Neural progenitor cell (in vitro differentiated cells): ENCODE data around the gene RAG1. TPM values are rescaled to one million over a fixed set of nuclear protein-coding genes. Genes with fewer than 3 reads are reported as not detected.

ENCODE experiments used
- DNase-seq: peaks from one replicate; pipeline ENCODE4 v3.0.0-alpha.2; 2016; ENCODE audit warnings: low spot score
- H2AFZ ChIP-seq: fragments of 200-600 bp; sonication (generic); replicated peaks from 2 replicates; pipeline ENCODE4 v1.6.1; 2016; ENCODE audit warnings: antibody characterized with exemption
- H3F3A ChIP-seq: fragments of 200-600 bp; sonication (generic); 2 replicates; pipeline ENCODE4 v1.6.1; 2016; ENCODE audit warnings: antibody characterized with exemption, low read depth
- H3K27ac ChIP-seq: fragments of 200-600 bp; sonication (generic); 2 replicates; pipeline ENCODE4 v1.5.1; 2016; ENCODE audit warnings: mild to moderate bottlenecking
- H3K27me3 ChIP-seq: fragments of 200-600 bp; sonication (generic); 2 replicates; pipeline ENCODE4 v1.6.1; 2016; ENCODE audit warnings: mild to moderate bottlenecking, moderate library complexity
- H3K36me3 ChIP-seq: fragments of 200-600 bp; sonication (generic); 2 replicates; pipeline ENCODE4 v1.5.1; 2016
- H3K4me1 ChIP-seq: fragments of 200-600 bp; sonication (generic); 2 replicates; pipeline ENCODE4 v1.6.1; 2016; ENCODE audit warnings: mixed run types
- H3K4me2 ChIP-seq: fragments of 200-600 bp; sonication (generic); 2 replicates; pipeline ENCODE4 v1.6.1; 2016
- H3K4me3 ChIP-seq: fragments of 200-600 bp; sonication (generic); 2 replicates; pipeline ENCODE4 v1.5.1; 2016
- H3K79me2 ChIP-seq: fragments of 200-600 bp; sonication (generic); 2 replicates; pipeline ENCODE4 v1.6.1; 2016; ENCODE audit warnings: low read depth
- H3K9ac ChIP-seq: fragments of 200-600 bp; sonication (generic); 2 replicates; pipeline ENCODE4 v1.6.1; 2016
- H3K9me3 ChIP-seq: fragments of 200-600 bp; sonication (generic); 2 replicates; pipeline ENCODE4 v1.5.1; 2016; ENCODE audit warnings: low read depth
- H4K20me1 ChIP-seq: fragments of 200-600 bp; sonication (generic); 2 replicates; pipeline ENCODE4 v1.6.1; 2016; ENCODE audit warnings: low read depth
- H3K27ac Mint-ChIP-seq: 3 replicates; pipeline ENCODE4 v1.8.0; 2021; ENCODE audit warnings: mixed read lengths
- H3K27me3 Mint-ChIP-seq: 2 replicates; pipeline ENCODE4 v1.8.0; 2022; ENCODE audit warnings: low read depth, mild to moderate bottlenecking, inconsistent platforms, moderate library complexity, mixed read lengths; ENCODE audit not compliant: insufficient read depth
- H3K36me3 Mint-ChIP-seq: 3 replicates; pipeline ENCODE4 v1.8.0; 2021; ENCODE audit warnings: mixed read lengths
- H3K4me1 Mint-ChIP-seq: 3 replicates; pipeline ENCODE4 v1.8.0; 2021; ENCODE audit warnings: mixed read lengths
- H3K4me3 Mint-ChIP-seq: 3 replicates; pipeline ENCODE4 v1.8.0; 2021; ENCODE audit warnings: mild to moderate bottlenecking, moderate library complexity, mixed read lengths
- H3K9me3 Mint-ChIP-seq: 3 replicates; pipeline ENCODE4 v1.8.0; 2020; ENCODE audit warnings: mixed read lengths
- EZH2 ChIP-seq: fragments of 200-600 bp; sonication (generic); IDR thresholded peaks from 2 replicates; pipeline ENCODE4 v1.6.1; 2017; ENCODE audit warnings: antibody characterized with exemption, mild to moderate bottlenecking, moderate library complexity
- EZH2phosphoT487 ChIP-seq: fragments of 200-600 bp; sonication (generic); IDR thresholded peaks from 2 replicates; pipeline ENCODE4 v1.6.1; 2017; ENCODE audit warnings: antibody characterized with exemption
- total RNA-seq: library from RNA; depleted of rRNA; stranded (reverse); fragments of >200 nt; gene quantifications from 2 replicates; pipeline ENCODE4 v1.2.3, GENCODE V29; 2015; ENCODE audit warnings: low replicate concordance
- TF ChIP-seq, protein P1 (sequence below): fragments of 200-600 bp; sonication (generic); IDR thresholded peaks from 2 replicates; pipeline ENCODE4 v1.5.1; 2017; ENCODE audit warnings: antibody characterized with exemption, mild to moderate bottlenecking

Gene RAG1
- total RNA-seq, 1 donor from 2014 or later = 0.84 TPM

GRCh38 chr11:36577373-36577772 is 9.6 kb downstream of the RAG1 start:
- Mint-ChIP-seq H3K4me3 (no peak overlapping the region), H3K27ac (no peak overlapping the region), H3K27me3 (peaks cover 5% of the 10 kb centered on the region), H3K36me3 (no peaks in the 10 kb centered on the region), H3K9me3 (peaks cover 7% of the 10 kb centered on the region), H3K4me1 (no peaks in the 10 kb centered on the region)
- no peaks in the 10 kb centered on the region for H3F3A ChIP-seq
- H4K20me1 ChIP-seq = no peaks in the 10 kb centered on the region
- H3K79me2 ChIP-seq = no peaks in the 10 kb centered on the region
- H3K4me1 ChIP-seq = no peaks in the 10 kb centered on the region
- H3K27ac ChIP-seq = no peak overlapping the region
- H2AFZ ChIP-seq = no peak overlapping the region
- no peak overlapping the region for H3K4me2 ChIP-seq
- no peaks in the 10 kb centered on the region for H3K9me3 ChIP-seq
- no peaks in the 10 kb centered on the region for H3K27me3 ChIP-seq
- H3K36me3 ChIP-seq = no peaks in the 10 kb centered on the region
- H3K4me3 ChIP-seq = no peak overlapping the region
- no peak for DNase-seq
- no peak overlapping the region for H3K9ac ChIP-seq
- TF ChIP-seq EZH2phosphoT487 (no peak), EZH2 (no peak)
- TF ChIP-seq, protein P1, sequence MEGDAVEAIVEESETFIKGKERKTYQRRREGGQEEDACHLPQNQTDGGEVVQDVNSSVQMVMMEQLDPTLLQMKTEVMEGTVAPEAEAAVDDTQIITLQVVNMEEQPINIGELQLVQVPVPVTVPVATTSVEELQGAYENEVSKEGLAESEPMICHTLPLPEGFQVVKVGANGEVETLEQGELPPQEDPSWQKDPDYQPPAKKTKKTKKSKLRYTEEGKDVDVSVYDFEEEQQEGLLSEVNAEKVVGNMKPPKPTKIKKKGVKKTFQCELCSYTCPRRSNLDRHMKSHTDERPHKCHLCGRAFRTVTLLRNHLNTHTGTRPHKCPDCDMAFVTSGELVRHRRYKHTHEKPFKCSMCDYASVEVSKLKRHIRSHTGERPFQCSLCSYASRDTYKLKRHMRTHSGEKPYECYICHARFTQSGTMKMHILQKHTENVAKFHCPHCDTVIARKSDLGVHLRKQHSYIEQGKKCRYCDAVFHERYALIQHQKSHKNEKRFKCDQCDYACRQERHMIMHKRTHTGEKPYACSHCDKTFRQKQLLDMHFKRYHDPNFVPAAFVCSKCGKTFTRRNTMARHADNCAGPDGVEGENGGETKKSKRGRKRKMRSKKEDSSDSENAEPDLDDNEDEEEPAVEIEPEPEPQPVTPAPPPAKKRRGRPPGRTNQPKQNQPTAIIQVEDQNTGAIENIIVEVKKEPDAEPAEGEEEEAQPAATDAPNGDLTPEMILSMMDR = no peak

DNA sequence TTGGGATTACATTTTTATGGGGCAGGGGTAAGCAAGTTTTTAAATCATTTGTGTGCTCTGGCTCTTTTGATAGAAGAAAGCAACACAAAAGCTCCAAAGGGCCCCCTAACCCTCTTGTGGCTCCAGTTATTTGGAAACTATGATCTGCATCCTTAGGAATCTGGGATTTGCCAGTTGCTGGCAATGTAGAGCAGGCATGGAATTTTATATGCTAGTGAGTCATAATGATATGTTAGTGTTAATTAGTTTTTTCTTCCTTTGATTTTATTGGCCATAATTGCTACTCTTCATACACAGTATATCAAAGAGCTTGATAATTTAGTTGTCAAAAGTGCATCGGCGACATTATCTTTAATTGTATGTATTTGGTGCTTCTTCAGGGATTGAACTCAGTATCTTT is 10.1 kb downstream of the RAG1 start:
- Histone ChIP-seq H4K20me1 (no peaks in the 10 kb centered on the region), H3F3A (no peaks in the 10 kb centered on the region), H2AFZ (no peak overlapping the region), H3K4me3 (no peak overlapping the region), H3K79me2 (no peaks in the 10 kb centered on the region), H3K36me3 (no peaks in the 10 kb centered on the region), H3K9ac (no peak overlapping the region), H3K9me3 (no peaks in the 10 kb centered on the region), H3K4me1 (no peaks in the 10 kb centered on the region), H3K4me2 (no peak overlapping the region), H3K27me3 (no peaks in the 10 kb centered on the region), H3K27ac (no peak overlapping the region)
- peaks cover 7% of the 10 kb centered on the region for H3K9me3 Mint-ChIP-seq
- no peak overlapping the region for H3K27ac Mint-ChIP-seq
- H3K4me3 Mint-ChIP-seq = no peak overlapping the region
- H3K4me1 Mint-ChIP-seq = no peaks in the 10 kb centered on the region
- DNase-seq = no peak
- no peak for TF ChIP-seq EZH2
- H3K36me3 Mint-ChIP-seq = no peaks in the 10 kb centered on the region
- H3K27me3 Mint-ChIP-seq = peaks cover 5% of the 10 kb centered on the region

GRCh38 chr11:36578458-36578857 is 10.7 kb downstream of the RAG1 start:
- H3K4me3 ChIP-seq = no peak overlapping the region
- Mint-ChIP-seq H3K36me3 (no peaks in the 10 kb centered on the region), H3K27ac (no peak overlapping the region), H3K4me1 (no peaks in the 10 kb centered on the region), H3K27me3 (peaks cover 5% of the 10 kb centered on the region), H3K9me3 (peaks cover 7% of the 10 kb centered on the region), H3K4me3 (no peak overlapping the region)
- H3K27me3 ChIP-seq = no peaks in the 10 kb centered on the region
- H3F3A ChIP-seq = no peaks in the 10 kb centered on the region
- no peaks in the 10 kb centered on the region for H3K36me3 ChIP-seq
- no peak overlapping the region for H3K9ac ChIP-seq
- H3K9me3 ChIP-seq = no peaks in the 10 kb centered on the region
- H3K27ac ChIP-seq = no peak overlapping the region
- no peaks in the 10 kb centered on the region for H3K79me2 ChIP-seq
- DNase-seq = no peak
- H4K20me1 ChIP-seq = no peaks in the 10 kb centered on the region
- TF ChIP-seq, protein P1 = no peak
- no peak for TF ChIP-seq EZH2
- no peak for TF ChIP-seq EZH2phosphoT487
- H3K4me1 ChIP-seq = no peaks in the 10 kb centered on the region
- no peak overlapping the region for H3K4me2 ChIP-seq
- no peak overlapping the region for H2AFZ ChIP-seq

- peaks cover 7% of the 10 kb centered on the region for H3K9me3 Mint-ChIP-seq
- Histone ChIP-seq H3K27ac (no peak overlapping the region), H3K36me3 (no peaks in the 10 kb centered on the region), H3K4me3 (no peak overlapping the region), H2AFZ (no peak overlapping the region), H3K27me3 (peaks cover 26% of the 10 kb centered on the region), H3K79me2 (no peaks in the 10 kb centered on the region), H3F3A (no peaks in the 10 kb centered on the region), H3K9ac (no peak overlapping the region), H3K4me2 (no peak overlapping the region), H3K4me1 (no peaks in the 10 kb centered on the region), H3K9me3 (no peaks in the 10 kb centered on the region), H4K20me1 (no peaks in the 10 kb centered on the region)
- no peaks in the 10 kb centered on the region for H3K4me1 Mint-ChIP-seq
- H3K27me3 Mint-ChIP-seq = no peaks in the 10 kb centered on the region
- no peaks in the 10 kb centered on the region for H3K36me3 Mint-ChIP-seq
- TF ChIP-seq EZH2phosphoT487 (no peak), EZH2 (no peak)
- TF ChIP-seq, protein P1 = no peak
- no peak overlapping the region for H3K4me3 Mint-ChIP-seq
- DNase-seq = no peak
- no peak overlapping the region for H3K27ac Mint-ChIP-seq
These were observed 13.7 kb downstream of the RAG1 start for GRCh38 chr11:36581536-36581935.
